ENCODE measurements around the gene CDKAL1. TPM values are rescaled to one million over a fixed set of nuclear protein-coding genes. Genes with fewer than 3 reads are reported as not detected.

CDKAL1 gene
- total RNA-seq, 1 donor from 2014 or later, result 13.4 TPM

- H3K27me3 ChIP-seq (ENCODE audit: control insufficient read depth, insufficient read depth, low read length), result no peaks in the 10 kb centered on the region
- H3K4me3 ChIP-seq (ENCODE audit: low read depth, low read length), result no peak overlapping the region
- peak; percentile 98 for FAIRE-seq
Observed at GRCh38 chr6:20877008-20877937, 343.0 kb downstream of the CDKAL1 start.

DNA sequence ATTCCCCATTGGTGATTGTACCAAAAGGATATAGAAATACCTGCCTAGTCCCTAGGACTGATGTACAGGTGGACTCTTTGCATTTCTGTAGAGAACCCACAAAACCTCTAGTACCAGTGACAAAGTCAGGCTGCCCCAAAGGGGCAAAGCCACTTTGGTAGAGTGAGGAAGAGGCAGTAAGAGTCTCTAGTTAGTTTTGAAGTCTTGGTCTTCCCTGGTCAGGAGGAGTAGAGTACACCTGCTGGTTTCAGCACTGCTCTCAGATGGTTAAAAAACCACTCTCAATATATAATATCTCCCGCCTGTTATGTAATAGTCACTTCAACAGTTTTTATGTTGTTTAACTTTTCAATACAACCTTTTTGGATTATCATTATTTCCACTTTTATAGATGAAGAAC, 344.9 kb downstream of the CDKAL1 start:
- H3K4me3 ChIP-seq (ENCODE audit: low read depth, low read length), result no peak overlapping the region

More at GRCh38 chr6:20877008-20877937, 343.0 kb downstream of the CDKAL1 start:
- no peak for TF ChIP-seq CTCF (IDR thresholded peaks at IDR 0.05; ENCODE audit: insufficient read depth, low read length, severe bottlenecking)
- no peaks in the 10 kb centered on the region for H3K36me3 ChIP-seq (ENCODE audit: control insufficient read depth, insufficient read depth, low read length)
- peak; percentile 97 for DNase-seq (ENCODE audit: low read depth)

GRCh38 chr6:20879526-20879925, 345.3 kb downstream of the CDKAL1 start:
- DNase-seq (ENCODE audit: low read depth) (no peak), FAIRE-seq (no peak)
- TF ChIP-seq CTCF (IDR thresholded peaks at IDR 0.05; ENCODE audit: insufficient read depth, low read length, severe bottlenecking), result no peak

More for the DNA sequence above, 344.9 kb downstream of the CDKAL1 start:
- Histone ChIP-seq H3K36me3 (ENCODE audit: control insufficient read depth, insufficient read depth, low read length) (no peaks in the 10 kb centered on the region), H3K27me3 (ENCODE audit: control insufficient read depth, insufficient read depth, low read length) (no peaks in the 10 kb centered on the region)
- no peak for FAIRE-seq
- TF ChIP-seq CTCF (IDR thresholded peaks at IDR 0.05; ENCODE audit: insufficient read depth, low read length, severe bottlenecking), result no peak
- DNase-seq (ENCODE audit: low read depth), result no peak

DNA sequence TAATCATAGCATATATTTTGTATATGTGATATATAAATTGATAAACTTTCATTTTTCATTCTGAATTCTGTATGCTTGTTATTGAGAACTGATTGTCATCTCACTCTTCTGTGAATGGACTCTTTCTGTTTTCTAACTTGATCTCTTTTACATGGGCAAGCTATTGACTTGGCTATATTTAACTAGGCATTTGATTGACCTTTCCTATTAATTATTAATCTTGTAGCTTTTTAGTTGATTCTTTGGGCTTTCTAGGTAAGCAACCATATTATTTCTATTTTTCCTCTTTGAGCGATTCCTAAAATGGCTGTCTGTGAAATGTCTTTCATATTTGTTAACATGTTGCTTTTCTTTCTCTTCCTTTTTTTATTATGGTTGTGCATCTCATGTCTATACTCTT, 347.1 kb downstream of the CDKAL1 start:
- DNase-seq (ENCODE audit: low read depth), result no peak
- TF ChIP-seq CTCF (IDR thresholded peaks at IDR 0.05; ENCODE audit: insufficient read depth, low read length, severe bottlenecking), result no peak
- Histone ChIP-seq H3K27me3 (ENCODE audit: control insufficient read depth, insufficient read depth, low read length) (no peaks in the 10 kb centered on the region), H3K36me3 (ENCODE audit: control insufficient read depth, insufficient read depth, low read length) (no peaks in the 10 kb centered on the region), H3K4me3 (ENCODE audit: low read depth, low read length) (no peak overlapping the region)
- no peak for FAIRE-seq

More at GRCh38 chr6:20879526-20879925, 345.3 kb downstream of the CDKAL1 start:
- Histone ChIP-seq H3K4me3 (ENCODE audit: low read depth, low read length) (no peak overlapping the region), H3K36me3 (ENCODE audit: control insufficient read depth, insufficient read depth, low read length) (no peaks in the 10 kb centered on the region), H3K27me3 (ENCODE audit: control insufficient read depth, insufficient read depth, low read length) (no peaks in the 10 kb centered on the region)

- FAIRE-seq, result no peak
Observed at GRCh38 chr6:20882014-20882413, 347.8 kb downstream of the CDKAL1 start.

More at GRCh38 chr6:20882014-20882413, 347.8 kb downstream of the CDKAL1 start:
- no peak for DNase-seq (ENCODE audit: low read depth)
- no peaks in the 10 kb centered on the region for H3K27me3 ChIP-seq (ENCODE audit: control insufficient read depth, insufficient read depth, low read length)
- TF ChIP-seq CTCF (IDR thresholded peaks at IDR 0.05; ENCODE audit: insufficient read depth, low read length, severe bottlenecking), result no peak
- H3K4me3 ChIP-seq (ENCODE audit: low read depth, low read length), result no peak overlapping the region
- no peaks in the 10 kb centered on the region for H3K36me3 ChIP-seq (ENCODE audit: control insufficient read depth, insufficient read depth, low read length)
